WTC11 (cell line): ENCODE data around the gene C2orf80. TPM values are rescaled to one million over a fixed set of nuclear protein-coding genes. Genes with fewer than 3 reads are reported as not detected.

Experiments
- ATAC-seq: fragments of 200-7000 bp; cut with Tn5 transposase; 2 replicates; pipeline ENCODE4 v1.10.0; 2021; ENCODE audit warnings: mild to moderate bottlenecking, moderate library complexity
- CTCF ChIA-PET: fragments of 300-600 bp; sonication (Branson Sonifier 250); formaldehyde crosslinking; loops from one replicate; lab custom pipeline; 2021; ENCODE audit warnings: antibody characterized with exemption; lab: Charles Lee
- POLR2A ChIA-PET: fragments of 350-600 bp; sonication (Branson Sonifier 250); formaldehyde crosslinking; loops from one replicate; lab custom pipeline; 2021; ENCODE audit warnings: antibody characterized with exemption; lab: Charles Lee
- DNase-seq: peaks from one replicate; pipeline ENCODE4 v3.0.0; 2021; ENCODE audit warnings: low spot score
- H3K27ac Mint-ChIP-seq: 2 replicates; pipeline ENCODE4 v1.8.0; 2021; ENCODE audit warnings: mixed read lengths
- H3K27me3 Mint-ChIP-seq: 2 replicates; pipeline ENCODE4 v1.8.0; 2021; ENCODE audit warnings: low read depth, mild to moderate bottlenecking, moderate library complexity, mixed read lengths
- H3K36me3 Mint-ChIP-seq: 2 replicates; pipeline ENCODE4 v1.8.0; 2021; ENCODE audit warnings: mixed read lengths
- H3K4me1 Mint-ChIP-seq: 2 replicates; pipeline ENCODE4 v1.8.0; 2022; ENCODE audit warnings: mixed read lengths
- H3K4me3 Mint-ChIP-seq: 2 replicates; pipeline ENCODE4 v1.8.0; 2021; ENCODE audit warnings: mild to moderate bottlenecking, moderate library complexity, mixed read lengths
- H3K9me3 Mint-ChIP-seq: 2 replicates; pipeline ENCODE4 v1.8.0; 2021; ENCODE audit warnings: mixed read lengths
- GABPB1 ChIP-seq: sonication (generic); formaldehyde crosslinking; IDR thresholded peaks from 2 replicates; pipeline ENCODE4 v1.8.1; 2023; ENCODE audit warnings: mild to moderate bottlenecking, missing genetic modification reagents
- NFYB ChIP-seq: sonication (generic); formaldehyde crosslinking; conservative IDR thresholded peaks from 2 replicates; pipeline ENCODE4 v1.8.0; 2022; ENCODE audit warnings: low read depth, missing genetic modification reagents
- NR2C2 ChIP-seq: sonication (generic); formaldehyde crosslinking; IDR thresholded peaks from 2 replicates; pipeline ENCODE4 v1.8.0; 2022; ENCODE audit warnings: mild to moderate bottlenecking, missing genetic modification reagents
- OVOL2 ChIP-seq: fragments of 250-450 bp; sonication (Bioruptor Pico); IDR thresholded peaks from 2 replicates; pipeline ENCODE4 v1.9.0; 2021; ENCODE audit warnings: mild to moderate bottlenecking, borderline replicate concordance
- TP53 ChIP-seq: sonication (generic); formaldehyde crosslinking; IDR thresholded peaks from 2 replicates; pipeline ENCODE4 v1.8.1; 2023; ENCODE audit warnings: mild to moderate bottlenecking, missing genetic modification reagents
- ZNF512 ChIP-seq: sonication (generic); formaldehyde crosslinking; IDR thresholded peaks from 2 replicates; pipeline ENCODE4 v1.8.1; 2022; ENCODE audit warnings: missing genetic modification reagents, borderline replicate concordance
- total RNA-seq: library from RNA; stranded (reverse); gene quantifications from 3 replicates; pipeline ENCODE4 v1.2.3, GENCODE V29; 2021
- TF ChIP-seq, protein P1 (sequence below): sonication (generic); formaldehyde crosslinking; conservative IDR thresholded peaks from 2 replicates; pipeline ENCODE4 v1.8.1; 2022; ENCODE audit warnings: mild to moderate bottlenecking, missing genetic modification reagents
- TF ChIP-seq, protein P2 (sequence below): fragments of 250-450 bp; sonication (Bioruptor Pico); IDR thresholded peaks from 2 replicates; pipeline ENCODE4 v1.9.0; 2021; ENCODE audit warnings: mild to moderate bottlenecking, borderline replicate concordance
- TF ChIP-seq, protein P3 (sequence below): sonication (generic); formaldehyde crosslinking; conservative IDR thresholded peaks from 2 replicates; pipeline ENCODE4 v1.8.1; 2023; ENCODE audit warnings: mild to moderate bottlenecking, low read depth, missing genetic modification reagents, moderate library complexity
- TF ChIP-seq, protein P4 (sequence below): sonication (generic); formaldehyde crosslinking; IDR thresholded peaks from 2 replicates; pipeline ENCODE4 v1.8.0; 2023; ENCODE audit warnings: missing genetic modification reagents, mild to moderate bottlenecking, borderline replicate concordance
- TF ChIP-seq, protein P5 (sequence below): sonication (generic); formaldehyde crosslinking; IDR thresholded peaks from 2 replicates; pipeline ENCODE4 v1.8.1; 2022; ENCODE audit warnings: low read depth, missing genetic modification reagents, borderline replicate concordance
- TF ChIP-seq, protein P6 (sequence below): sonication (generic); formaldehyde crosslinking; IDR thresholded peaks from 2 replicates; pipeline ENCODE4 v1.8.1; 2023; ENCODE audit warnings: mild to moderate bottlenecking, missing genetic modification reagents, moderate library complexity

Gene C2orf80
- total RNA-seq, 1 experiment from 2014 or later, result 0.87 TPM

DNA sequence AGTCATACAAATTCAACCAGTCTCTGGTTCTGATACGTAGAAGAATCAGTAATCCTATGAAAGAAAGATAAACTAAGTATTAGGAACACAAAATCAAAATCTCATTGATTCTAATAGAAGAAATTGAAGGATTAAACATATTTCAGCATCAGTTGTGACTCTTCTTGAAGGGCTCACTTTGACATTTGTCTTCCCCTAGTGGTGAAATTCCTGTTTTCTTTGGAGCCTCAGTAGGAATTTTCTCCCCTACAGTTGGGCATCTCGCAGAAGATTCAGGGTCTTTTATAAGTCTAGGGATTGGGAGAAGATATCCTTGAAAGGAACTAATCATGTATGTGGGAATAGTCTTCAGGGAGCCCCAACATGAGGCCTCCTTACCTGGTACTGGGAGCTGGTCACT, 41.0 kb downstream of the C2orf80 start (continued):
- TF ChIP-seq, protein P1, sequence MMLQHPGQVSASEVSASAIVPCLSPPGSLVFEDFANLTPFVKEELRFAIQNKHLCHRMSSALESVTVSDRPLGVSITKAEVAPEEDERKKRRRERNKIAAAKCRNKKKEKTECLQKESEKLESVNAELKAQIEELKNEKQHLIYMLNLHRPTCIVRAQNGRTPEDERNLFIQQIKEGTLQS (CRISPR knock-in tag), result no peak

- Mint-ChIP-seq H3K4me1 (peaks cover 33% of the 10 kb centered on the region), H3K27me3 (no peaks in the 10 kb centered on the region; the same call in 1 of the 2 replicates), H3K4me3 (no peak overlapping the region), H3K36me3 (peaks cover 13% of the 10 kb centered on the region), H3K27ac (no peak overlapping the region), H3K9me3 (peaks cover 29% of the 10 kb centered on the region)
- TF ChIP-seq, protein P2, sequence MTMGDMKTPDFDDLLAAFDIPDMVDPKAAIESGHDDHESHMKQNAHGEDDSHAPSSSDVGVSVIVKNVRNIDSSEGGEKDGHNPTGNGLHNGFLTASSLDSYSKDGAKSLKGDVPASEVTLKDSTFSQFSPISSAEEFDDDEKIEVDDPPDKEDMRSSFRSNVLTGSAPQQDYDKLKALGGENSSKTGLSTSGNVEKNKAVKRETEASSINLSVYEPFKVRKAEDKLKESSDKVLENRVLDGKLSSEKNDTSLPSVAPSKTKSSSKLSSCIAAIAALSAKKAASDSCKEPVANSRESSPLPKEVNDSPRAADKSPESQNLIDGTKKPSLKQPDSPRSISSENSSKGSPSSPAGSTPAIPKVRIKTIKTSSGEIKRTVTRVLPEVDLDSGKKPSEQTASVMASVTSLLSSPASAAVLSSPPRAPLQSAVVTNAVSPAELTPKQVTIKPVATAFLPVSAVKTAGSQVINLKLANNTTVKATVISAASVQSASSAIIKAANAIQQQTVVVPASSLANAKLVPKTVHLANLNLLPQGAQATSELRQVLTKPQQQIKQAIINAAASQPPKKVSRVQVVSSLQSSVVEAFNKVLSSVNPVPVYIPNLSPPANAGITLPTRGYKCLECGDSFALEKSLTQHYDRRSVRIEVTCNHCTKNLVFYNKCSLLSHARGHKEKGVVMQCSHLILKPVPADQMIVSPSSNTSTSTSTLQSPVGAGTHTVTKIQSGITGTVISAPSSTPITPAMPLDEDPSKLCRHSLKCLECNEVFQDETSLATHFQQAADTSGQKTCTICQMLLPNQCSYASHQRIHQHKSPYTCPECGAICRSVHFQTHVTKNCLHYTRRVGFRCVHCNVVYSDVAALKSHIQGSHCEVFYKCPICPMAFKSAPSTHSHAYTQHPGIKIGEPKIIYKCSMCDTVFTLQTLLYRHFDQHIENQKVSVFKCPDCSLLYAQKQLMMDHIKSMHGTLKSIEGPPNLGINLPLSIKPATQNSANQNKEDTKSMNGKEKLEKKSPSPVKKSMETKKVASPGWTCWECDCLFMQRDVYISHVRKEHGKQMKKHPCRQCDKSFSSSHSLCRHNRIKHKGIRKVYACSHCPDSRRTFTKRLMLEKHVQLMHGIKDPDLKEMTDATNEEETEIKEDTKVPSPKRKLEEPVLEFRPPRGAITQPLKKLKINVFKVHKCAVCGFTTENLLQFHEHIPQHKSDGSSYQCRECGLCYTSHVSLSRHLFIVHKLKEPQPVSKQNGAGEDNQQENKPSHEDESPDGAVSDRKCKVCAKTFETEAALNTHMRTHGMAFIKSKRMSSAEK (CRISPR knock-in tag), result no peak
- TF ChIP-seq, protein P3, sequence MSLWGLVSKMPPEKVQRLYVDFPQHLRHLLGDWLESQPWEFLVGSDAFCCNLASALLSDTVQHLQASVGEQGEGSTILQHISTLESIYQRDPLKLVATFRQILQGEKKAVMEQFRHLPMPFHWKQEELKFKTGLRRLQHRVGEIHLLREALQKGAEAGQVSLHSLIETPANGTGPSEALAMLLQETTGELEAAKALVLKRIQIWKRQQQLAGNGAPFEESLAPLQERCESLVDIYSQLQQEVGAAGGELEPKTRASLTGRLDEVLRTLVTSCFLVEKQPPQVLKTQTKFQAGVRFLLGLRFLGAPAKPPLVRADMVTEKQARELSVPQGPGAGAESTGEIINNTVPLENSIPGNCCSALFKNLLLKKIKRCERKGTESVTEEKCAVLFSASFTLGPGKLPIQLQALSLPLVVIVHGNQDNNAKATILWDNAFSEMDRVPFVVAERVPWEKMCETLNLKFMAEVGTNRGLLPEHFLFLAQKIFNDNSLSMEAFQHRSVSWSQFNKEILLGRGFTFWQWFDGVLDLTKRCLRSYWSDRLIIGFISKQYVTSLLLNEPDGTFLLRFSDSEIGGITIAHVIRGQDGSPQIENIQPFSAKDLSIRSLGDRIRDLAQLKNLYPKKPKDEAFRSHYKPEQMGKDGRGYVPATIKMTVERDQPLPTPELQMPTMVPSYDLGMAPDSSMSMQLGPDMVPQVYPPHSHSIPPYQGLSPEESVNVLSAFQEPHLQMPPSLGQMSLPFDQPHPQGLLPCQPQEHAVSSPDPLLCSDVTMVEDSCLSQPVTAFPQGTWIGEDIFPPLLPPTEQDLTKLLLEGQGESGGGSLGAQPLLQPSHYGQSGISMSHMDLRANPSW, result no peak
- TF ChIP-seq, protein P4, sequence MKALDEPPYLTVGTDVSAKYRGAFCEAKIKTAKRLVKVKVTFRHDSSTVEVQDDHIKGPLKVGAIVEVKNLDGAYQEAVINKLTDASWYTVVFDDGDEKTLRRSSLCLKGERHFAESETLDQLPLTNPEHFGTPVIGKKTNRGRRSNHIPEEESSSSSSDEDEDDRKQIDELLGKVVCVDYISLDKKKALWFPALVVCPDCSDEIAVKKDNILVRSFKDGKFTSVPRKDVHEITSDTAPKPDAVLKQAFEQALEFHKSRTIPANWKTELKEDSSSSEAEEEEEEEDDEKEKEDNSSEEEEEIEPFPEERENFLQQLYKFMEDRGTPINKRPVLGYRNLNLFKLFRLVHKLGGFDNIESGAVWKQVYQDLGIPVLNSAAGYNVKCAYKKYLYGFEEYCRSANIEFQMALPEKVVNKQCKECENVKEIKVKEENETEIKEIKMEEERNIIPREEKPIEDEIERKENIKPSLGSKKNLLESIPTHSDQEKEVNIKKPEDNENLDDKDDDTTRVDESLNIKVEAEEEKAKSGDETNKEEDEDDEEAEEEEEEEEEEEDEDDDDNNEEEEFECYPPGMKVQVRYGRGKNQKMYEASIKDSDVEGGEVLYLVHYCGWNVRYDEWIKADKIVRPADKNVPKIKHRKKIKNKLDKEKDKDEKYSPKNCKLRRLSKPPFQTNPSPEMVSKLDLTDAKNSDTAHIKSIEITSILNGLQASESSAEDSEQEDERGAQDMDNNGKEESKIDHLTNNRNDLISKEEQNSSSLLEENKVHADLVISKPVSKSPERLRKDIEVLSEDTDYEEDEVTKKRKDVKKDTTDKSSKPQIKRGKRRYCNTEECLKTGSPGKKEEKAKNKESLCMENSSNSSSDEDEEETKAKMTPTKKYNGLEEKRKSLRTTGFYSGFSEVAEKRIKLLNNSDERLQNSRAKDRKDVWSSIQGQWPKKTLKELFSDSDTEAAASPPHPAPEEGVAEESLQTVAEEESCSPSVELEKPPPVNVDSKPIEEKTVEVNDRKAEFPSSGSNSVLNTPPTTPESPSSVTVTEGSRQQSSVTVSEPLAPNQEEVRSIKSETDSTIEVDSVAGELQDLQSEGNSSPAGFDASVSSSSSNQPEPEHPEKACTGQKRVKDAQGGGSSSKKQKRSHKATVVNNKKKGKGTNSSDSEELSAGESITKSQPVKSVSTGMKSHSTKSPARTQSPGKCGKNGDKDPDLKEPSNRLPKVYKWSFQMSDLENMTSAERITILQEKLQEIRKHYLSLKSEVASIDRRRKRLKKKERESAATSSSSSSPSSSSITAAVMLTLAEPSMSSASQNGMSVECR (CRISPR knock-in tag), result no peak
- TF ChIP-seq NFYB (CRISPR knock-in tag) (no peak), GABPB1 (CRISPR knock-in tag) (no peak), OVOL2 (CRISPR knock-in tag) (no peak), TP53 (CRISPR knock-in tag) (no peak), NR2C2 (CRISPR knock-in tag) (no peak), ZNF512 (no peak)
- TF ChIP-seq, protein P5, sequence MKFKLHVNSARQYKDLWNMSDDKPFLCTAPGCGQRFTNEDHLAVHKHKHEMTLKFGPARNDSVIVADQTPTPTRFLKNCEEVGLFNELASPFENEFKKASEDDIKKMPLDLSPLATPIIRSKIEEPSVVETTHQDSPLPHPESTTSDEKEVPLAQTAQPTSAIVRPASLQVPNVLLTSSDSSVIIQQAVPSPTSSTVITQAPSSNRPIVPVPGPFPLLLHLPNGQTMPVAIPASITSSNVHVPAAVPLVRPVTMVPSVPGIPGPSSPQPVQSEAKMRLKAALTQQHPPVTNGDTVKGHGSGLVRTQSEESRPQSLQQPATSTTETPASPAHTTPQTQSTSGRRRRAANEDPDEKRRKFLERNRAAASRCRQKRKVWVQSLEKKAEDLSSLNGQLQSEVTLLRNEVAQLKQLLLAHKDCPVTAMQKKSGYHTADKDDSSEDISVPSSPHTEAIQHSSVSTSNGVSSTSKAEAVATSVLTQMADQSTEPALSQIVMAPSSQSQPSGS (CRISPR knock-in tag), result no peak
- TF ChIP-seq, protein P6, sequence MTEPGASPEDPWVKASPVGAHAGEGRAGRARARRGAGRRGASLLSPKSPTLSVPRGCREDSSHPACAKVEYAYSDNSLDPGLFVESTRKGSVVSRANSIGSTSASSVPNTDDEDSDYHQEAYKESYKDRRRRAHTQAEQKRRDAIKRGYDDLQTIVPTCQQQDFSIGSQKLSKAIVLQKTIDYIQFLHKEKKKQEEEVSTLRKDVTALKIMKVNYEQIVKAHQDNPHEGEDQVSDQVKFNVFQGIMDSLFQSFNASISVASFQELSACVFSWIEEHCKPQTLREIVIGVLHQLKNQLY, result no peak
- DNase-seq, result no peak
- POLR2A ChIA-PET, result no interaction called here
- ATAC-seq, result no peak
- CTCF ChIA-PET, result interaction anchor here (0.8 to 3.2 kb wide), 9 partner anchors 13 to 381 kb away, joined by 3 to 30 read pairs (median 5); partner anchors contain the start of gene CRYGD
These were observed 42.1 kb downstream of the C2orf80 start for GRCh38 chr2:208147759-208148158.
